NCI-H82 treated with DMSO at 0.1 percent for 48 hours (cell line): ENCODE measurements around the gene KANSL1L.
"Not testable (repeated sequence)": the region's sequence is repeated elsewhere in the genome, so short reads cannot be mapped to it uniquely, and the experiment has no call there.

Experiments
- DNase-seq: peaks from one replicate; lab custom pipeline; 2025; ENCODE audit not compliant: unreplicated experiment; lab: John Stamatoyannopoulos, UW

Gene KANSL1L

GRCh38 chr2:210179351-210179990 lies 8.3 kb upstream of the KANSL1L start:
- no peak for DNase-seq

- no peak for DNase-seq
Observed at GRCh38 chr2:210177769-210178168, 6.6 kb upstream of the KANSL1L start.

DNA sequence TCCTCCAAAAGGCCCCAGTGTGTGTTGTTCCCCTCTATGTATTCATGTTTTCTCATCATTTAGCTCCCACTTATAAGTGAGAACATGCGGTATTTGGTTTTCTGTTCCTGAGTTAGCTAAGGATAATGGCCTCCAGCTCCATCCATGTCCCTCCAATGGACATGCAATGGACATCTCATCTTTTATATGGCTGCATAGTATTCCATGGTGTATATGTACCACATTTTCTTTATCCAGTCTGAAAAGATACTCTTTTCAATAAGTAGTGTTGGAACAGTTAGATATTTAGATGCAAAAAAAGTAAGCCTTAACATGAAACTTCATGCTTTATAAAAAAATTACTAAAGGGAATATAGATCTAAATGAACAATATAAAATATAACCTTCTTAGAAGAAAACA lies 5.9 kb upstream of the KANSL1L start:
- DNase-seq = not testable (repeated sequence)

- DNase-seq = no peak
Observed at GRCh38 chr2:210174086-210174485, 2.9 kb upstream of the KANSL1L start.

GRCh38 chr2:210172219-210172575 lies 988 bp upstream of the KANSL1L start:
- DNase-seq = no peak

GRCh38 chr2:210170446-210171303 lies 534 bp downstream of the KANSL1L start:
- DNase-seq = peak; percentile 93

GRCh38 chr2:210170196-210170445 lies 1.1 kb downstream of the KANSL1L start:
- no peak for DNase-seq

DNA sequence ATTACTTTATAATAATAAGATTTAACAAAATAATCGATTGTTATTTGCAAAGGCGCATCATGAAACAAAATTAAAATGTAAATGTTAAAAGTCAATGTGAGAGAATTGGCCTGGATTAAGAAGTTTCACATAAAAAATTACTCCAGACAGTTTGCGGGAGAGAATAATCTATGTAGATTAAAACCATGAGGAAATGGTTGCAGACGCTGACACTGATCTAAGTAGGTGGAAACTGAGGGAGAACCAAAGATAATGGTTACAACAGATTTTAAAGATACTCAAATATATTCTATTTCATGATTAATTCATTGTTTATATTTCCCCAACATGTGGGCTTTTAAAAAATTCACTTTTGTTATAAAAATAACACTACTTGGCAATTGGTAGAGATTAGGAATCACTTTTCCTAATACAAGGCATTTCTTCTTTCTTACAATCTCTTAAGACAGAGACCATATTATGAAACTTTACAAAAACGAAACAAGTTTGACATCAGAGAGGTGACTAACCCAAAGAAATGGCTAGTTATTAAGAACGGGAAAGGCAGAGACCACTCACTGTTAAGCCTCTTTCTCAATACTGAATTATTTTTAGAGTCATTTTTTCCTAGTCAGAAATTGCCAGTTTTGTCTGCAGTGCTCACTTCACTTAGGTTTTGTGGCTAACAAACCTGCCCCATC lies 1.6 kb downstream of the KANSL1L start:
- no peak for DNase-seq

GRCh38 chr2:210167227-210167626 lies 4.0 kb downstream of the KANSL1L start:
- DNase-seq = no peak

GRCh38 chr2:210162466-210163124 lies 8.6 kb downstream of the KANSL1L start:
- DNase-seq = no peak

DNA sequence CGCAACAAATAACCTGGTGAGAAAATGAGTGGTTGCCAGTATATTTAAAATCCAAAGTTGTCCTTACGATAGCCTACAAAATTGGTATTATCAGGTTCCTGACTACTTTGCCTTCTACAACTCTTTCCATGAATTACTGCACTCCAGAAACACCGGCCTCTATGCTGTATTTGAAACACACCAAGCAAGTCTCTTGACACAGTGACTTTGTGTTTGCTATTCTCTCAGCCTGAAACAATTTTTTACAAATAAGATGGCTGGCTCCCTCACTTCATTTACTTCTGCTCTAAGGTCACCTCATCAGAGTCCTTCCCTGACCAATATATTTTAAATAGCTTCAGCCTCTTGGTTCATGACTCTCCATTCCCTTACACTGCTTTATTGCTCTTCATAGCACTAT lies 12.2 kb downstream of the KANSL1L start:
- DNase-seq = no peak

- DNase-seq = peak; percentile 21
Observed at GRCh38 chr2:210158236-210158635, 13.0 kb downstream of the KANSL1L start.

DNA sequence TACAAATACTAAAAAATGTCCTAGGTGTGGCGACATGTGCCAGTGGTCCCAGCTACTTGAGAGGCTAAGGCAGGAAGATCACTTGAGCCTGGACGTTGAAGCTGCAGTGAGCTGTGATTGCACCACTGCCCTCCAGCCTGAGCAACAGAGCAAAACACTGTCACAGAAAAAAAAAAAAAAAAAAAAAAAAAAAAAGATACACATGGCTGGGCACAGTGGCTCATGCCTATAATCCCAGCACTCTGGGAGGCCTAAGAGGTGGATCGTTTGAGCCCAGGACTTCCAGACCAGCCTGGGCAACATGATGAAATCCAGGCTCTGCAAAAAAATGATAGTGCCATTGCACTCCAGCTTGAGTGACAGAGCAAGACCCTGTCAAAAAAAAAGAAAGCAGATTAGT lies 13.7 kb downstream of the KANSL1L start:
- no peak for DNase-seq

GRCh38 chr2:210147614-210148013 lies 23.6 kb downstream of the KANSL1L start:
- DNase-seq = no peak

- no peak for DNase-seq
Observed at GRCh38 chr2:210132239-210132638, 39.0 kb downstream of the KANSL1L start.

DNA sequence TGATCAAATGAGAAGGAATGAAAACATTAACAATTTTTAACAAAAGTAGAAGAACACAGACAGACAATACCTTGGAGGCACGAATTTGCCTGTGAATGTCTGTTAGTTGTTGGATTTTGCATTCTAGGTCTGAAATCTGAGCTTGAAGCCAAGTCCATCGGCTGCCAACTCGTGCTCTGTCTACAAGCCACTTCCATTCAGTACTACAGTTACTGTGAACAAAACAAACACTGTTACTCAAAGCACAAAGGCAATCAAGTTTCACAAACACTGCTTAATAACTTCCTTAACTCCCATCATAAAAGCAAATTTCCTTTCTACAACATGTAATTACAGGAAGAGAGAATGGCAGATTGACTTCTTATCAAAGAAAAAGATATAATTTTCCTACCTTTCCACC lies 42.2 kb downstream of the KANSL1L start:
- no peak for DNase-seq

GRCh38 chr2:210113614-210114235 lies 57.5 kb downstream of the KANSL1L start:
- DNase-seq = no peak

DNA sequence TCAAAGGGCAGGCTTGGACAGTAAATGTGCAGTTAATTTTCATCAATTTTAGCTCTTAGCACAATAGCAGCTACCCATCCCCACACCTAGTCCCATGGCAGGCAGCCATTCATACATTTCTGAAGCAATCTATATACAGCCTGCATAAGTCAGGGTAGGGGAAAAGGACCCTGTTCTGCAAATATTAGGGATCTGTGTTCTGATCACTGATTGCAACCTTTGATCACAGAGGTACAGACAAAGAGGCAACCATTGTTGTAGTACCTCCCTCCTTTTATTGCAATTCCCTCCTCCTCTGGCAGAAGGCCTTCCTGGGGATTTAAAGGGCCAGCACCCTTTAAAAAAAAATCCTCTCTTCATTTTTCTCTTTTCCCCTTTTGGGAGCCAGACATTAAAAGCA lies 58.3 kb downstream of the KANSL1L start:
- DNase-seq = no peak

GRCh38 chr2:210099940-210100339 lies 71.3 kb downstream of the KANSL1L start:
- DNase-seq = no peak

DNA sequence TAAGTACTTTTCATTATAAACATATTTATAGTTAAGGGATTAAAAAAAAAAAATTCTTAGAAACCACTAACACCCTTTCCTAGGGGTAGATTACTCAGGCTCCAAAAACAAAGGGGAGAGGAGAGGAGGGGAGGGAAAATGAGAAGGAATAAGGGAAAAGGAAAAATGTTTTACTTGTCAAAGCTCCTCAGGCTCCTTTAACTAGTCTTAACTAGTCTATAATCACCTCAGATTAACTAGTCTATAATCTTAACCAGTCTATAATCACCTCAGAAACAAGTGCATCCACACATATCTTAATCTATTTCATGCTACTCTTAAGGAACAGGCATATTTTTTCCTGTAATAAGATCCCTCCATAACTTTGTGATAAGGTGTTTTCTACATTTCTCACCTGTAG lies 76.4 kb downstream of the KANSL1L start:
- no peak for DNase-seq

DNA sequence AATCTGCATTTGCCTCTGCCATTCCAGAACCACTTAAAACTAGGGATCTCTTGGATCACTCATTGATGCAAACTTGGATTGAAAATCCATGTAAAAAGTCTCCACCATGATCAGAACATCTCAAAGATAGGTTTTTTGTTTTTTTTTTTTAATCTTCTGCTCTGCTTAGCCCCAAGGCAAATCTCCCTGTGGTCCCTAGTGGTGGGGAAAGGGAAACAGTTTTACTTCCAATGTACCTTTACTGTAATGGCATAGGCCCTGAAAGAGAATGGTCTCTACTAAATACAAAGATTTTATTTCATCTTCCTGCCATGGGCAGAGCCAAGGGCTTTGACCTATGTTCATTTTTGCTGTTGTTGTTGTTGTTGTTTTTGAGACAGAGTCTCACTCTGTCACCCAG lies 78.4 kb downstream of the KANSL1L start:
- DNase-seq = no peak
